Sigmoid colon (tissue), 7 donors: Measurements from ENCODE around the gene ALDH2. TPM values are rescaled to one million over a fixed set of nuclear protein-coding genes. Genes with fewer than 3 reads are reported as not detected.

Experiments used
- DNase-seq: peaks from one replicate; pipeline ENCODE4 v3.0.0-alpha.2; 2019
- H3K27ac ChIP-seq, 4 donors: fragments of 200-600 bp; sonication (generic); one replicate each; pipeline ENCODE4 v1.5.1; 2016 to 2019; ENCODE audit warnings: mild to moderate bottlenecking in 1 of 4
- H3K27me3 ChIP-seq, 3 donors: fragments of 200-600 bp; sonication (generic); one replicate each; pipeline ENCODE4 v1.5.1; 2019; ENCODE audit warnings: mild to moderate bottlenecking in 1 of 3
- H3K36me3 ChIP-seq, 4 donors: fragments of 200-600 bp; sonication (generic); one replicate each; pipeline ENCODE4 v1.5.1; 2016 to 2019
- H3K4me1 ChIP-seq, 4 donors: fragments of 200-600 bp; sonication (generic); one replicate each; pipeline ENCODE4 v1.5.1; 2017 to 2019
- H3K4me3 ChIP-seq, 4 donors: fragments of 200-600 bp; sonication (generic); one replicate each; pipeline ENCODE4 v1.5.1; 2017 to 2019; ENCODE audit warnings: mild to moderate bottlenecking in 2 of 4, moderate library complexity in 1 of 4
- H3K9me3 ChIP-seq, 4 donors: fragments of 200-600 bp in 3 of 4; sonication (generic) in 3 of 4; one replicate each; pipeline versions ENCODE4 v1.5.1 to v1.6.1; 2013 to 2019
- EP300 ChIP-seq, 4 donors: sonication (generic); formaldehyde crosslinking; IDR thresholded peaks; one replicate each; pipeline ENCODE4 v1.6.1; 2017; ENCODE audit warnings: antibody characterized with exemption in 4 of 4
- POLR2A ChIP-seq, 2 donors: fragments of 450-650 bp; IDR thresholded peaks; one replicate each; pipeline ENCODE4 v1.6.1; 2016; ENCODE audit warnings: antibody characterized with exemption in 2 of 2, mild to moderate bottlenecking in 2 of 2, moderate library complexity in 2 of 2
- POLR2AphosphoS5 ChIP-seq, 4 donors: sonication (generic); formaldehyde crosslinking; IDR thresholded peaks; one replicate each; pipeline ENCODE4 v1.6.1; 2017; ENCODE audit warnings: antibody characterized with exemption in 4 of 4
- WGBS, 2 donors: extraction: QIAGEN DNeasy Blood & Tissue Kit; methylation state at CpG; one replicate each; pipeline ENCODE4 v1.1.7; 2013; 5-methylcytosine and 5-hydroxymethylcytosine counted together
- intact Hi-C: fragments of 100-400 bp; cut with DNase I; formaldehyde crosslinking; loops from one replicate; pipeline ENCODE4 v1.15.1; 2023
- polyA plus RNA-seq, 3 donors: library from polyadenylated mRNA; stranded (reverse); fragments of 200-250 nt; gene quantifications; one replicate each; pipeline ENCODE4 v1.2.3, GENCODE V29; 2013
- total RNA-seq, 4 donors: library from RNA; depleted of rRNA; stranded (reverse); fragments of >200 nt; gene quantifications; one replicate each; pipeline ENCODE4 v1.1.0, GENCODE V29; 2016
- TF ChIP-seq, protein P1 (sequence below), 4 experiments: fragments of 450-650 bp in 3 of 4; fragments of 200-600 bp in 1 of 4; IDR thresholded peaks; one replicate each; pipeline ENCODE4 v1.5.1; 2016 to 2019; ENCODE audit warnings: antibody characterized with exemption in 4 of 4, mild to moderate bottlenecking in 3 of 4, moderate library complexity in 2 of 4
- donor health status: healthy with polysubstance abuse.
- donor health status: Bipolar disorder and iron deficiency.
- donor health status: healthy.

Gene ALDH2
- total and polyA plus RNA-seq, 7 donors: 112 to 348 (median 132) TPM

DNA sequence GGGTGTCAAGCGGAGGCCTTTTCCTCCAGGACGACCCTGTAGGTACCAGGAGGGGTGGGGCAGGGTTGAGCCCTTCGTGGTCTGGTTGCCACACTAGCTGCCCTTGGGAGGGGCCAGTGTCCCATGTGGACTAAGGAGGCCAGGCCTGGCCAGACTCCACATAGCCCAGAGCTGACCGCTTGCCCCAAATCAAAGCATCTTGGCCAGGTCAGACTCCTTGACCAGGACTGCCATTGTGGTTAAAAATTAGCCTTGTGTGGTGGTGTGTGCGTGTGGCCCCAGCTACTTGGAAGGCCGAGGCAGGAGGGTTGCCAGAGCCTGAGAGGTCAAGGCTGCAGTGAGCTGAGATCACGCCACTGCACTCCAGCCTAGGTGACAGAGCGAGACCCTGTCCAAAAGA lies 24.8 kb downstream of the ALDH2 start:
- peaks cover 0 to 29% (median 27%) of the 10 kb centered on the region in 4 donors for H3K4me1 ChIP-seq
- DNase-seq: peak; percentile 69
- H3K36me3 ChIP-seq: peaks cover 27 to 95% (median 69%) of the 10 kb centered on the region in 4 donors
- WGBS, 2 donors: 78 to 89% methylated on average over 8 of the region's 8 CpGs
- H3K27ac ChIP-seq: peak overlapping the region; percentile 51 to 70 (median 58)
- H3K4me3 ChIP-seq: no peak overlapping the region
- H3K27me3 ChIP-seq: no peaks in the 10 kb centered on the region
- intact Hi-C loops: no loop called here
- TF ChIP-seq POLR2A (IDR thresholded peaks at IDR 0.05) (no peak), POLR2AphosphoS5 (IDR thresholded peaks at IDR 0.05) (no peak), EP300 (IDR thresholded peaks at IDR 0.05) (no peak)
- TF ChIP-seq, protein P1, sequence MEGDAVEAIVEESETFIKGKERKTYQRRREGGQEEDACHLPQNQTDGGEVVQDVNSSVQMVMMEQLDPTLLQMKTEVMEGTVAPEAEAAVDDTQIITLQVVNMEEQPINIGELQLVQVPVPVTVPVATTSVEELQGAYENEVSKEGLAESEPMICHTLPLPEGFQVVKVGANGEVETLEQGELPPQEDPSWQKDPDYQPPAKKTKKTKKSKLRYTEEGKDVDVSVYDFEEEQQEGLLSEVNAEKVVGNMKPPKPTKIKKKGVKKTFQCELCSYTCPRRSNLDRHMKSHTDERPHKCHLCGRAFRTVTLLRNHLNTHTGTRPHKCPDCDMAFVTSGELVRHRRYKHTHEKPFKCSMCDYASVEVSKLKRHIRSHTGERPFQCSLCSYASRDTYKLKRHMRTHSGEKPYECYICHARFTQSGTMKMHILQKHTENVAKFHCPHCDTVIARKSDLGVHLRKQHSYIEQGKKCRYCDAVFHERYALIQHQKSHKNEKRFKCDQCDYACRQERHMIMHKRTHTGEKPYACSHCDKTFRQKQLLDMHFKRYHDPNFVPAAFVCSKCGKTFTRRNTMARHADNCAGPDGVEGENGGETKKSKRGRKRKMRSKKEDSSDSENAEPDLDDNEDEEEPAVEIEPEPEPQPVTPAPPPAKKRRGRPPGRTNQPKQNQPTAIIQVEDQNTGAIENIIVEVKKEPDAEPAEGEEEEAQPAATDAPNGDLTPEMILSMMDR (IDR thresholded peaks at IDR 0.05): no peak
- no peaks in the 10 kb centered on the region for H3K9me3 ChIP-seq

DNA sequence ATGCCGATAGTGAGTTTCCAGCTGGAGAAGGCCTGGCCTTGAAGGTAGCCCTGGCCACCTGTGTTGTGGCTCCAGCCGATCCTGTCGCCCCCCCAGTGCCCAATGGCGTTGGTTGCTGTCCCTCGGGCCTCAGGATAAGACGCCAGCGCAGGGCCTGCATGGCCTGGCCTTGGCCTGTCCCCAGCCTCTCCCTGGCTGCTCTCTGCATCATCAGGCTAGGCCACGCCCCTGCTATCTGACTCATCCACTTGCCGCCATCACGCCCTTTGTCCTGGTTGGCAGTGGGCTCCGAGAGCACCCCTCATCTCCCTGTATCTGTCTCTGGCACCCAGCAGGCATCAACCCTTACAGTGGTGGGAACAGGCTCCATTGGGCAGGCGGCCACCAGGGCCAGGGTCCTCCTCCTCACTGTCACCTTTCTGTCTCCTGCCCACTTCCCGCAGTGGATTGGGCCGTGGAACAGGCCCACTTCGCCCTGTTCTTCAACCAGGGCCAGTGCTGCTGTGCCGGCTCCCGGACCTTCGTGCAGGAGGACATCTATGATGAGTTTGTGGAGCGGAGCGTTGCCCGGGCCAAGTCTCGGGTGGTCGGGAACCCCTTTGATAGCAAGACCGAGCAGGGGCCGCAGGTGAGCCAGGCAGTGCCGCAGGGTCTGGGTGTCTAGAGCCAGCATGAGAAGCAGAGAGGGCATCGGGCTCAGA lies 25.6 kb downstream of the ALDH2 start:
- H3K4me1 ChIP-seq: peaks cover 0 to 24% (median 23%) of the 10 kb centered on the region in 4 donors
- intact Hi-C loops: no loop called here
- peak; percentile 90 for DNase-seq
- 75 to 87% methylated on average over 27 of the region's 27 CpGs for WGBS, 2 donors
- TF ChIP-seq EP300 (IDR thresholded peaks at IDR 0.05) (no peak), POLR2AphosphoS5 (IDR thresholded peaks at IDR 0.05) (peak in 1 of 4 donors; percentile 25)
- peaks cover 35 to 95% (median 66%) of the 10 kb centered on the region in 4 donors for H3K36me3 ChIP-seq
- no peaks in the 10 kb centered on the region for H3K9me3 ChIP-seq
- peak overlapping the region; percentile 51 to 70 (median 62) for H3K27ac ChIP-seq
- no peak overlapping the region for H3K4me3 ChIP-seq
- H3K27me3 ChIP-seq: no peaks in the 10 kb centered on the region

DNA sequence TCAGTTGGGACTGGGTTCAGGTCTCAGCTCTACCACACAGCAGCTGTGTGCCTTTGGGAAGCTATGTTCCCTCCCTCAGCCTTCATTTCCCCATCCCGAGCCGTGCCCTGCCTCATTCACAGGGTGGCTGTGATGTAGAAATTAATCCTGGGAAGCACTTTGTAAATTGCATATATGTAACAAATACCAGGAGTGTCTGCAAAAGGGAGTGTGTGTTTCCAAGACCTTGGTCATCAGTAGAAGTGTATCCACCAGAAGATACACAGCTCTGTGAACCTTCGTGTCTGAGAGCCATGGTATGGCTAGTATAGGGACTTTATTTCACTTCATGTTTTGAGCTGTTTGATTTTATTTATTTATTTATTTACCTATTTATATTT lies 26.1 kb downstream of the ALDH2 start:
- 86 to 91% methylated on average over 3 of the region's 3 CpGs for WGBS, 2 donors
- H3K4me3 ChIP-seq: no peak overlapping the region
- H3K27me3 ChIP-seq: no peaks in the 10 kb centered on the region
- H3K9me3 ChIP-seq: no peaks in the 10 kb centered on the region
- H3K27ac ChIP-seq: peak overlapping the region; percentile 51 to 70 (median 62)
- intact Hi-C loops: no loop called here
- TF ChIP-seq POLR2A (IDR thresholded peaks at IDR 0.05) (no peak), EP300 (IDR thresholded peaks at IDR 0.05) (no peak), POLR2AphosphoS5 (IDR thresholded peaks at IDR 0.05) (no peak)
- TF ChIP-seq, protein P1 (IDR thresholded peaks at IDR 0.05): no peak
- DNase-seq: no peak
- peaks cover 0 to 23% (median 19%) of the 10 kb centered on the region in 4 donors for H3K4me1 ChIP-seq
- peaks cover 38 to 95% (median 69%) of the 10 kb centered on the region in 4 donors for H3K36me3 ChIP-seq

DNA sequence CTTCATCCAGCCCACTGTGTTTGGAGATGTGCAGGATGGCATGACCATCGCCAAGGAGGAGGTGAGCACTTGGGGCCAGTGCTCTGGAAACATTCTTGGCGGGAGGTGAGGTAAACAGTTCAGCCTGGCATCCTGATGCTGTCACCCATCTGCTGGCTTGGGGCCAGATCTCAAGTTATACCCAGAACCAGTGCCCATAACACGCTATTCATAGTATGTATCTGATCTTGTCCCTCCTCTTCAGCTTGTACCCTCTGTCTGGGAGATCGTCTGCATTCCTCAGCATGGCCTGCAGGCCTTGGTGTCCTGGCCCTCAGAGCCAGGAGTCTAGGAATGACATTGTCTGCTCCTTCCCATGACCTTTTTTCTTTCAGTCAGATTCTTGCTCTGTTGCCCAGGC lies 31.4 kb downstream of the ALDH2 start:
- 87 to 91% methylated on average over 4 of the region's 4 CpGs for WGBS, 2 donors
- peaks cover 0 to 11% (median 4%) of the 10 kb centered on the region in 4 donors for H3K4me1 ChIP-seq
- DNase-seq: peak; percentile 46
- H3K4me3 ChIP-seq: no peak overlapping the region
- H3K27ac ChIP-seq: peak overlapping the region in 3 of 4 donors; percentile 7 to 12 (median 8)
- TF ChIP-seq POLR2AphosphoS5 (IDR thresholded peaks at IDR 0.05) (no peak), POLR2A (IDR thresholded peaks at IDR 0.05) (no peak), EP300 (IDR thresholded peaks at IDR 0.05) (no peak)
- TF ChIP-seq, protein P1 (IDR thresholded peaks at IDR 0.05): no peak
- no peaks in the 10 kb centered on the region for H3K9me3 ChIP-seq
- no peaks in the 10 kb centered on the region for H3K27me3 ChIP-seq
- intact Hi-C loops: no loop called here
- peaks cover 43 to 100% (median 77%) of the 10 kb centered on the region in 4 donors for H3K36me3 ChIP-seq

DNA sequence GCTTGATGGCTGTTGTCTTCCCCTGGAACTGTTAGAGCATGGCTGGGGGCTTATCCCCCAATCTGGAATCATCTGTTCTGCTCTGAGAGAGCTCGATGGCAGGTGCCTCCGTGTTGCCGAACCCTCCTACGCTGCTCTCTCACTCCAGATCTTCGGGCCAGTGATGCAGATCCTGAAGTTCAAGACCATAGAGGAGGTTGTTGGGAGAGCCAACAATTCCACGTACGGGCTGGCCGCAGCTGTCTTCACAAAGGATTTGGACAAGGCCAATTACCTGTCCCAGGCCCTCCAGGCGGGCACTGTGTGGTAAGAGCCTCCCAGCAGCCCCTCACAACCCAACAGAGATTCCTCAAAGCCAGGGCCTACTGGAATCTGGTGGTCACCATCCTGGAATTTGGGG lies 33.0 kb downstream of the ALDH2 start:
- H3K27me3 ChIP-seq: no peaks in the 10 kb centered on the region
- H3K4me1 ChIP-seq: peaks cover 0 to 11% (median 4%) of the 10 kb centered on the region in 4 donors
- intact Hi-C loops: no loop called here
- WGBS, 2 donors: 97% methylated on average over 9 of the region's 9 CpGs
- no peak overlapping the region for H3K27ac ChIP-seq
- DNase-seq: no peak
- H3K4me3 ChIP-seq: no peak overlapping the region
- no peaks in the 10 kb centered on the region for H3K9me3 ChIP-seq
- TF ChIP-seq EP300 (IDR thresholded peaks at IDR 0.05) (no peak), POLR2A (IDR thresholded peaks at IDR 0.05) (no peak), POLR2AphosphoS5 (IDR thresholded peaks at IDR 0.05) (no peak)
- TF ChIP-seq, protein P1 (IDR thresholded peaks at IDR 0.05): no peak
- H3K36me3 ChIP-seq: peaks cover 52 to 100% (median 80%) of the 10 kb centered on the region in 4 donors
